Stimulated activated naive CD8-positive, alpha-beta T cell treated with anti-CD3 and anti-CD28 coated beads, Interleukin-15, amount 100 ng/mL, for 72 hours (primary cell): ENCODE data around the gene TYW3.
"Not testable (repeated sequence)": the region's sequence is repeated elsewhere in the genome, so short reads cannot be mapped to it uniquely, and the experiment has no call there.

ENCODE experiments used
- ATAC-seq: fragments of 150-1000 bp; cut with Tn5 transposase; 2 replicates; pipeline ENCODE4 v1.10.0; 2021; ENCODE audit warnings: mild to moderate bottlenecking, moderate library complexity
- DNase-seq, 2 donors: peaks; one replicate each; pipeline ENCODE4 v3.0.0; 2021 to 2022
- H3K27ac Mint-ChIP-seq, 2 donors: one replicate each; pipeline ENCODE4 v1.8.0; 2022; ENCODE audit warnings: mild to moderate bottlenecking in 2 of 2, mixed read lengths in 2 of 2, moderate library complexity in 2 of 2
- H3K27me3 Mint-ChIP-seq: one replicate; pipeline ENCODE4 v1.8.0; 2022; ENCODE audit warnings: mixed read lengths
- H3K4me1 Mint-ChIP-seq: one replicate; pipeline ENCODE4 v1.8.0; 2022; ENCODE audit warnings: mild to moderate bottlenecking, mixed read lengths
- H3K4me3 Mint-ChIP-seq, 2 donors: one replicate each; pipeline ENCODE4 v1.8.0; 2022; ENCODE audit warnings: mild to moderate bottlenecking in 2 of 2, mixed read lengths in 2 of 2, moderate library complexity in 1 of 2
- H3K9me3 Mint-ChIP-seq, 2 donors: one replicate each; pipeline ENCODE4 v1.8.0; 2022; ENCODE audit warnings: mixed read lengths in 2 of 2

Gene TYW3

GRCh38 chr1:74756650-74757049 lies 23.7 kb downstream of the TYW3 start:
- not testable (repeated sequence) for ATAC-seq, DNase-seq, H3K4me1 Mint-ChIP-seq, H3K27ac Mint-ChIP-seq, H3K4me3 Mint-ChIP-seq, H3K27me3 Mint-ChIP-seq
- H3K9me3 Mint-ChIP-seq, result peaks cover 4 to 31% of the 10 kb centered on the region in 2 donors

GRCh38 chr1:74763807-74764206 lies 30.9 kb downstream of the TYW3 start:
- H3K27me3 Mint-ChIP-seq, result no peaks in the 10 kb centered on the region
- peaks cover 12% of the 10 kb centered on the region for H3K4me1 Mint-ChIP-seq
- no peak overlapping the region for H3K4me3 Mint-ChIP-seq
- no peaks in the 10 kb centered on the region for H3K9me3 Mint-ChIP-seq
- H3K27ac Mint-ChIP-seq, result peak overlapping the region in 1 of 2 donors; percentile 30
- DNase-seq, result no peak
- peak; percentile 92 for ATAC-seq

- Mint-ChIP-seq H3K9me3 (no peaks in the 10 kb centered on the region), H3K4me1 (peaks cover 12% of the 10 kb centered on the region), H3K4me3 (no peak overlapping the region), H3K27ac (no peak overlapping the region), H3K27me3 (no peaks in the 10 kb centered on the region)
- DNase-seq (no peak), ATAC-seq (no peak)
These were observed 33.6 kb downstream of the TYW3 start for GRCh38 chr1:74766579-74766978.

GRCh38 chr1:74767490-74767889 lies 34.5 kb downstream of the TYW3 start:
- ATAC-seq (no peak), DNase-seq (no peak)
- no peak overlapping the region for H3K27ac Mint-ChIP-seq
- H3K9me3 Mint-ChIP-seq, result no peaks in the 10 kb centered on the region
- no peak overlapping the region for H3K4me3 Mint-ChIP-seq
- H3K4me1 Mint-ChIP-seq, result peaks cover 12% of the 10 kb centered on the region
- H3K27me3 Mint-ChIP-seq, result no peaks in the 10 kb centered on the region

- H3K4me1 Mint-ChIP-seq, result no peaks in the 10 kb centered on the region
- peaks cover 6% of the 10 kb centered on the region for H3K27me3 Mint-ChIP-seq
- H3K4me3 Mint-ChIP-seq, result no peak overlapping the region
- ATAC-seq (no peak), DNase-seq (peak; percentile 8 to 12)
- no peak overlapping the region for H3K27ac Mint-ChIP-seq
- H3K9me3 Mint-ChIP-seq, result no peaks in the 10 kb centered on the region
These were observed 39.1 kb downstream of the TYW3 start for GRCh38 chr1:74771913-74772515.

- H3K27me3 Mint-ChIP-seq, result peaks cover 6% of the 10 kb centered on the region
- no peaks in the 10 kb centered on the region for H3K9me3 Mint-ChIP-seq
- no peaks in the 10 kb centered on the region for H3K4me1 Mint-ChIP-seq
- no peak overlapping the region for H3K4me3 Mint-ChIP-seq
- ATAC-seq (no peak), DNase-seq (no peak)
- H3K27ac Mint-ChIP-seq, result peak overlapping the region in 1 of 2 donors; percentile 19
These were observed 40.0 kb downstream of the TYW3 start for GRCh38 chr1:74772945-74773344.

- Mint-ChIP-seq H3K4me1 (no peaks in the 10 kb centered on the region), H3K27me3 (peaks cover 12% of the 10 kb centered on the region), H3K9me3 (no peaks in the 10 kb centered on the region), H3K27ac (no peak overlapping the region), H3K4me3 (no peak overlapping the region)
- ATAC-seq, result no peak
- no peak for DNase-seq
These were observed 40.6 kb downstream of the TYW3 start for GRCh38 chr1:74773582-74773981.

GRCh38 chr1:74775735-74776134 lies 42.8 kb downstream of the TYW3 start:
- no peak overlapping the region for H3K4me3 Mint-ChIP-seq
- no peak overlapping the region for H3K27ac Mint-ChIP-seq
- no peak for ATAC-seq
- DNase-seq, result no peak
- no peaks in the 10 kb centered on the region for H3K9me3 Mint-ChIP-seq
- H3K27me3 Mint-ChIP-seq, result peaks cover 12% of the 10 kb centered on the region
- H3K4me1 Mint-ChIP-seq, result no peaks in the 10 kb centered on the region

GRCh38 chr1:74777525-74777924 lies 44.6 kb downstream of the TYW3 start:
- H3K27ac Mint-ChIP-seq, result no peak overlapping the region
- no peak for DNase-seq
- no peak for ATAC-seq

GRCh38 chr1:74779750-74780149 lies 46.8 kb downstream of the TYW3 start:
- Mint-ChIP-seq H3K9me3 (no peaks in the 10 kb centered on the region), H3K27ac (no peak overlapping the region), H3K27me3 (peaks cover 14% of the 10 kb centered on the region), H3K4me3 (no peak overlapping the region), H3K4me1 (no peaks in the 10 kb centered on the region)
- no peak for ATAC-seq
- DNase-seq, result no peak

More at GRCh38 chr1:74777525-74777924, 44.6 kb downstream of the TYW3 start:
- no peak overlapping the region for H3K4me3 Mint-ChIP-seq
- no peaks in the 10 kb centered on the region for H3K9me3 Mint-ChIP-seq
- no peaks in the 10 kb centered on the region for H3K4me1 Mint-ChIP-seq
- peaks cover 14% of the 10 kb centered on the region for H3K27me3 Mint-ChIP-seq

GRCh38 chr1:74780594-74780993 lies 47.6 kb downstream of the TYW3 start:
- peaks cover 14% of the 10 kb centered on the region for H3K27me3 Mint-ChIP-seq
- H3K4me3 Mint-ChIP-seq, result no peak overlapping the region
- no peak overlapping the region for H3K27ac Mint-ChIP-seq

GRCh38 chr1:74785944-74786343 lies 53.0 kb downstream of the TYW3 start:
- ATAC-seq, result no peak
- peaks cover 8% of the 10 kb centered on the region for H3K27me3 Mint-ChIP-seq
- no peaks in the 10 kb centered on the region for H3K9me3 Mint-ChIP-seq
- no peak overlapping the region for H3K27ac Mint-ChIP-seq
- no peak overlapping the region for H3K4me3 Mint-ChIP-seq
- no peaks in the 10 kb centered on the region for H3K4me1 Mint-ChIP-seq
- no peak for DNase-seq

More at GRCh38 chr1:74780594-74780993, 47.6 kb downstream of the TYW3 start:
- Mint-ChIP-seq H3K4me1 (no peaks in the 10 kb centered on the region), H3K9me3 (no peaks in the 10 kb centered on the region)
- ATAC-seq (no peak), DNase-seq (no peak)

- Mint-ChIP-seq H3K27me3 (peaks cover 7% of the 10 kb centered on the region), H3K9me3 (no peaks in the 10 kb centered on the region), H3K27ac (no peak overlapping the region), H3K4me1 (no peaks in the 10 kb centered on the region), H3K4me3 (no peak overlapping the region)
- DNase-seq (no peak), ATAC-seq (no peak)
These were observed 57.5 kb downstream of the TYW3 start for GRCh38 chr1:74790453-74790852.

GRCh38 chr1:74791491-74791890 lies 58.5 kb downstream of the TYW3 start:
- DNase-seq (no peak), ATAC-seq (no peak)
- Mint-ChIP-seq H3K4me1 (no peaks in the 10 kb centered on the region), H3K4me3 (no peak overlapping the region), H3K27me3 (peaks cover 7% of the 10 kb centered on the region), H3K9me3 (no peaks in the 10 kb centered on the region), H3K27ac (no peak overlapping the region)

- ATAC-seq (no peak), DNase-seq (no peak)
- Mint-ChIP-seq H3K9me3 (peaks cover 5 to 21% of the 10 kb centered on the region in 2 donors), H3K4me3 (no peak overlapping the region), H3K27ac (no peak overlapping the region), H3K4me1 (no peaks in the 10 kb centered on the region), H3K27me3 (peaks cover 8% of the 10 kb centered on the region)
These were observed 66.2 kb downstream of the TYW3 start for GRCh38 chr1:74799119-74799657.

- Mint-ChIP-seq H3K4me3 (no peak overlapping the region), H3K9me3 (no peaks in the 10 kb centered on the region), H3K4me1 (no peaks in the 10 kb centered on the region), H3K27me3 (no peaks in the 10 kb centered on the region), H3K27ac (no peak overlapping the region)
- DNase-seq, result no peak
- ATAC-seq, result no peak
These were observed 78.7 kb downstream of the TYW3 start for GRCh38 chr1:74811436-74812179.
